NB4 (cell line): ENCODE data around the gene TEKT2.

Source experiments
- DNase-seq: peaks from one replicate; pipeline ENCODE4 v3.0.0; 2010; ENCODE audit warnings: low read depth
- H3K4me3 ChIP-seq: one replicate; pipeline ENCODE4 v1.5.1; 2011; ENCODE audit warnings: mild to moderate bottlenecking, low read depth, low read length, moderate library complexity
- MYC ChIP-seq: IDR thresholded peaks from 2 replicates; pipeline ENCODE4 v1.6.1; 2011; ENCODE audit warnings: low read depth, low read length
- POLR2A ChIP-seq: IDR thresholded peaks from 2 replicates; pipeline ENCODE4 v1.6.1; 2011; ENCODE audit warnings: mild to moderate bottlenecking; ENCODE audit not compliant: insufficient read length; ENCODE audit errors: extremely low read depth
- TF ChIP-seq, protein P1 (sequence below): IDR thresholded peaks from 2 replicates; pipeline ENCODE4 v1.6.1; 2011; ENCODE audit warnings: low read depth, low read length
- TF ChIP-seq, protein P2 (sequence below): IDR thresholded peaks from one replicate; pipeline ENCODE4 v1.5.1; 2012; ENCODE audit warnings: low read depth, low read length

Gene TEKT2

DNA sequence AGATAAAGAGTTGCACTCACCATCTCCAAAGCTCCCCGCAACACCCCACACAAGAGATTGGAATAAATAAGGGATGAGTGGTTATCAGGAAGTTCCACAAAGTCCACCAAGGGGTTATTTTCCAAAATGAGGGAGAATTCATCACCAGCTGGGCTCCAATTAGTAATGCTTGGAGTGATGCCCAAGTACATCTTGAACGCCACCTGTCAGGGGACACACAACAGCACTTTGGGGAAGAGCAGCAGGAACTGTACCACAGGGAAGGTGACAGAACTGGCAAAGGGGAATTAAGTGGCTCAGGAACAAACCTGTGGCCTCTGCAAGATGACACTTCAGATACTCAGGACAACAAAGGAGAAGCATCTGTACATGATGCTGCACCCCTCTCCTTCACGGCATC, 53.9 kb downstream of the TEKT2 start:
- TF ChIP-seq POLR2A (no peak), MYC (no peak)
- TF ChIP-seq, protein P1, sequence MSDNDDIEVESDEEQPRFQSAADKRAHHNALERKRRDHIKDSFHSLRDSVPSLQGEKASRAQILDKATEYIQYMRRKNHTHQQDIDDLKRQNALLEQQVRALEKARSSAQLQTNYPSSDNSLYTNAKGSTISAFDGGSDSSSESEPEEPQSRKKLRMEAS, result no peak
- TF ChIP-seq, protein P2, sequence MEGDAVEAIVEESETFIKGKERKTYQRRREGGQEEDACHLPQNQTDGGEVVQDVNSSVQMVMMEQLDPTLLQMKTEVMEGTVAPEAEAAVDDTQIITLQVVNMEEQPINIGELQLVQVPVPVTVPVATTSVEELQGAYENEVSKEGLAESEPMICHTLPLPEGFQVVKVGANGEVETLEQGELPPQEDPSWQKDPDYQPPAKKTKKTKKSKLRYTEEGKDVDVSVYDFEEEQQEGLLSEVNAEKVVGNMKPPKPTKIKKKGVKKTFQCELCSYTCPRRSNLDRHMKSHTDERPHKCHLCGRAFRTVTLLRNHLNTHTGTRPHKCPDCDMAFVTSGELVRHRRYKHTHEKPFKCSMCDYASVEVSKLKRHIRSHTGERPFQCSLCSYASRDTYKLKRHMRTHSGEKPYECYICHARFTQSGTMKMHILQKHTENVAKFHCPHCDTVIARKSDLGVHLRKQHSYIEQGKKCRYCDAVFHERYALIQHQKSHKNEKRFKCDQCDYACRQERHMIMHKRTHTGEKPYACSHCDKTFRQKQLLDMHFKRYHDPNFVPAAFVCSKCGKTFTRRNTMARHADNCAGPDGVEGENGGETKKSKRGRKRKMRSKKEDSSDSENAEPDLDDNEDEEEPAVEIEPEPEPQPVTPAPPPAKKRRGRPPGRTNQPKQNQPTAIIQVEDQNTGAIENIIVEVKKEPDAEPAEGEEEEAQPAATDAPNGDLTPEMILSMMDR, result no peak
- no peak overlapping the region for H3K4me3 ChIP-seq
- DNase-seq, result no peak
